ENCODE results near the gene OPA1.

DNA sequence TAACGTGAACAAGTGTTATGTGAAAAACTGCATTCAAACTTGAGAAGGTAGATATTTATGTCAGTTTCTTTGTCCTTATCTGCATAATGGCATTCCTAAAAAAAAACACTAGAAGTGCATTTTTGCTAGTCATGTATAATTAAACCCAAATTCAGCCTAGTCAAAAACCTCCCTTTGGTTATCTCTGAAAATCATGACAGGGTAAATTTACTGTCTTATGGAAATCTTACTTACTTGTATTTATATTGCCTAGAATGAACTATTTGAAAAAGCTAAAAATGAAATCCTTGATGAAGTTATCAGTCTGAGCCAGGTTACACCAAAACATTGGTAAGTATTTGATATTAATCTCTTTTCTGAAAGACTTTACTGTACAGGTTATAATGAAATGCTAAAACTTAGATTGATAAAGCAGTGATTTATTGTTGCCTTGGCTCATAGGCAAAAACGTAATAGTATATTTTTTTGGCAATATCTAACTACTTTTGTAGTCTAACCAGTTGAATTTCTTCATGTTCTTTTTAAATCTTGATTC is 55.6 kb downstream of the OPA1 start:
- TF ChIP-seq CTCF (CRISPR knock-in tag; IDR thresholded peaks at IDR 0.05) (no peak), PBX2 (CRISPR knock-in tag; IDR thresholded peaks at IDR 0.05) (no peak), JUN (CRISPR knock-in tag; IDR thresholded peaks at IDR 0.05) (no peak), ZNF850 (CRISPR knock-in tag; conservative IDR thresholded peaks at IDR 0.05) (no peak), BRCA1 (CRISPR knock-in tag; IDR thresholded peaks at IDR 0.05) (no peak), ZNF766 (CRISPR knock-in tag; IDR thresholded peaks at IDR 0.05; ENCODE audit: borderline replicate concordance) (no peak), TCF7L2 (IDR thresholded peaks at IDR 0.05; ENCODE audit: low read depth, low read length) (no peak), ZFP41 (CRISPR knock-in tag; IDR thresholded peaks at IDR 0.05; ENCODE audit: borderline replicate concordance) (no peak), JUNB (CRISPR knock-in tag; IDR thresholded peaks at IDR 0.05; ENCODE audit: borderline replicate concordance) (no peak), BRD4 (CRISPR knock-in tag; IDR thresholded peaks at IDR 0.05) (no peak)
- TF ChIP-seq, protein P1, sequence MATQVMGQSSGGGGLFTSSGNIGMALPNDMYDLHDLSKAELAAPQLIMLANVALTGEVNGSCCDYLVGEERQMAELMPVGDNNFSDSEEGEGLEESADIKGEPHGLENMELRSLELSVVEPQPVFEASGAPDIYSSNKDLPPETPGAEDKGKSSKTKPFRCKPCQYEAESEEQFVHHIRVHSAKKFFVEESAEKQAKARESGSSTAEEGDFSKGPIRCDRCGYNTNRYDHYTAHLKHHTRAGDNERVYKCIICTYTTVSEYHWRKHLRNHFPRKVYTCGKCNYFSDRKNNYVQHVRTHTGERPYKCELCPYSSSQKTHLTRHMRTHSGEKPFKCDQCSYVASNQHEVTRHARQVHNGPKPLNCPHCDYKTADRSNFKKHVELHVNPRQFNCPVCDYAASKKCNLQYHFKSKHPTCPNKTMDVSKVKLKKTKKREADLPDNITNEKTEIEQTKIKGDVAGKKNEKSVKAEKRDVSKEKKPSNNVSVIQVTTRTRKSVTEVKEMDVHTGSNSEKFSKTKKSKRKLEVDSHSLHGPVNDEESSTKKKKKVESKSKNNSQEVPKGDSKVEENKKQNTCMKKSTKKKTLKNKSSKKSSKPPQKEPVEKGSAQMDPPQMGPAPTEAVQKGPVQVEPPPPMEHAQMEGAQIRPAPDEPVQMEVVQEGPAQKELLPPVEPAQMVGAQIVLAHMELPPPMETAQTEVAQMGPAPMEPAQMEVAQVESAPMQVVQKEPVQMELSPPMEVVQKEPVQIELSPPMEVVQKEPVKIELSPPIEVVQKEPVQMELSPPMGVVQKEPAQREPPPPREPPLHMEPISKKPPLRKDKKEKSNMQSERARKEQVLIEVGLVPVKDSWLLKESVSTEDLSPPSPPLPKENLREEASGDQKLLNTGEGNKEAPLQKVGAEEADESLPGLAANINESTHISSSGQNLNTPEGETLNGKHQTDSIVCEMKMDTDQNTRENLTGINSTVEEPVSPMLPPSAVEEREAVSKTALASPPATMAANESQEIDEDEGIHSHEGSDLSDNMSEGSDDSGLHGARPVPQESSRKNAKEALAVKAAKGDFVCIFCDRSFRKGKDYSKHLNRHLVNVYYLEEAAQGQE (IDR thresholded peaks at IDR 0.05; ENCODE audit: borderline replicate concordance in 1 of 2, low read depth in 1 of 2, low read length in 2 of 2): no peak
- TF ChIP-seq, protein P2, sequence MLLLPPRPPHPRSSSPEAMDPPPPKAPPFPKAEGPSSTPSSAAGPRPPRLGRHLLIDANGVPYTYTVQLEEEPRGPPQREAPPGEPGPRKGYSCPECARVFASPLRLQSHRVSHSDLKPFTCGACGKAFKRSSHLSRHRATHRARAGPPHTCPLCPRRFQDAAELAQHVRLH (CRISPR knock-in tag; IDR thresholded peaks at IDR 0.05; ENCODE audit: borderline replicate concordance, low read depth): no peak
